NCI-H2196 (cell line): Measurements from ENCODE around the gene KCNK5.

Experiments used
- DNase-seq: peaks from one replicate; lab custom pipeline; 2025; ENCODE audit not compliant: unreplicated experiment; lab: John Stamatoyannopoulos, UW

KCNK5 gene

GRCh38 chr6:39199231-39199940 lies 29.9 kb downstream of the KCNK5 start:
- no peak for DNase-seq

GRCh38 chr6:39198528-39198927 lies 30.7 kb downstream of the KCNK5 start:
- no peak for DNase-seq

GRCh38 chr6:39197922-39198500 lies 31.3 kb downstream of the KCNK5 start:
- DNase-seq, result no peak

- DNase-seq, result no peak
Measured at GRCh38 chr6:39197521-39197920, 31.8 kb downstream of the KCNK5 start.

- no peak for DNase-seq
Measured at GRCh38 chr6:39196673-39197091, 32.6 kb downstream of the KCNK5 start.

- no peak for DNase-seq
Measured at GRCh38 chr6:39195792-39196385, 33.4 kb downstream of the KCNK5 start.

GRCh38 chr6:39194466-39194865 lies 34.8 kb downstream of the KCNK5 start:
- DNase-seq, result no peak

- DNase-seq, result no peak
Measured at GRCh38 chr6:39193201-39193791, 36.0 kb downstream of the KCNK5 start.

GRCh38 chr6:39192736-39193135 lies 36.5 kb downstream of the KCNK5 start:
- no peak for DNase-seq

- DNase-seq, result no peak
Measured at GRCh38 chr6:39191236-39191930, 37.9 kb downstream of the KCNK5 start.

GRCh38 chr6:39190545-39191235 lies 38.6 kb downstream of the KCNK5 start:
- DNase-seq, result no peak

GRCh38 chr6:39189915-39190544 lies 39.2 kb downstream of the KCNK5 start:
- peak; percentile 51 for DNase-seq

GRCh38 chr6:39189131-39189530 lies 40.1 kb downstream of the KCNK5 start:
- no peak for DNase-seq

- no peak for DNase-seq
Measured at GRCh38 chr6:39188571-39188970, 40.7 kb downstream of the KCNK5 start.

GRCh38 chr6:39188098-39188450 lies 41.2 kb downstream of the KCNK5 start:
- no peak for DNase-seq

- peak; percentile 82 for DNase-seq
Measured at GRCh38 chr6:39184906-39185580, 44.2 kb downstream of the KCNK5 start.

- peak; percentile 79 for DNase-seq
Measured at GRCh38 chr6:39182604-39183003, 46.7 kb downstream of the KCNK5 start.

GRCh38 chr6:39181826-39182225 lies 47.4 kb downstream of the KCNK5 start:
- DNase-seq, result no peak

GRCh38 chr6:39181333-39181732 lies 47.9 kb downstream of the KCNK5 start:
- DNase-seq, result no peak

- no peak for DNase-seq
Measured at GRCh38 chr6:39178804-39179203, 50.5 kb downstream of the KCNK5 start.
